DMS53 (cell line): Measurements from ENCODE around the gene KMT2D.
"Not testable (repeated sequence)": the region's sequence is repeated elsewhere in the genome, so short reads cannot be mapped to it uniquely, and the experiment has no call there.

Experiments used
- DNase-seq: peaks from one replicate; lab custom pipeline; 2025; lab: John Stamatoyannopoulos, UW

Gene KMT2D

DNA sequence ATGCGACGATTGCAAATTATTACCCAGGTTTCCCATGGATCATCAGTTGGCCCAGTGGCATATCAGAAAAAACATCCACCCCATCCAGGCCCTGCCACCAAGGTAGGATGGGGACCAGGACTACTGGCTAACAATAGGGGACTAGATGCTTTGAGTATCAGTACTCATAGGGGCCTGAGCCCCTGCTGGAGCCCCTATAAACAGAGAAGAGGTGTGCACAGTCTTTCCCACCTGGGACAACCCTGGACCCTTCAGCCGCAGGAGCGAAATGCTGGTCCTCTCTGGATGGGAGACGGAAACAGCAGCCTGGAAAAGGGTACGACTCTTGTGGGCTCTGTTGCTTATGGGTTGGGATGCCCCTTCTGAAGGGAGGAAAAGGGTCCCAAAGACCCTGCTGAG, 28.3 kb upstream of the KMT2D start:
- DNase-seq, result no peak

DNA sequence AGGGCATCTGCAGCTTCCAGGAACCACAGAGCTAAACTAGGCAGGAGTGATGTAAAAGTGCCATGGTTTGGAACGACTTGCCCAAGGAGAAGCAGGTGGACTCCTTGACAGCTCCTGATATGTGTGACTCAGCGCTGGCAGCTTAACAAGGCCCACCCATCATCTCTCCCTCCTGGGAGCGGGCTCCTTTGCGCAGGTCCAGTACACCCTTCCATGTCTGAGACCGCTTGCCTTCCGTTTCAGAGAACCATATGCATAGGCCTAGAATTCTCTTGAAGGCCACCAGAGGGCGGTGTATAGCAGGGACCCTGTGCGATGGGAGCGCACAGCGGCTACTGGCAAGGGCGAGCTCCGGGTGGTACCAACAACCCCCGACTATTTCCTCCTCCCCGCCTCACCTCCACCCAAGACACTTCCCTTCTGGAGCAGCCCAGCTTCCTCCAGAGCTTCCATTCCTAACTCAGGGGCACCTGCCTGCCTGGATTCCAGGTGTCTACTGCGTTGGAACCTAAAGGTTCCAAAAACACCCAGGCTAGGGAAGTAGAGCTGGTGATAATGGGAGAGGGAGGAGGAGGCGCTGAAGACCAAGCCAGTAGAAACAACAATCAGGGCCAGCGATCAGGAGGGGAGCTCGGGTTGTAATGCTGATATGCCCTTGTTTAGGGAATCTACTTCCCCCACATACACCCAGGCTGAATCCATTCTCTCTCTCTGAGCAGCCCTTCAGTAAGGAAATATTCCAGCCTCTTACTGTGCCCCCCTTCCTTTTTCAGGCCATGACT, 27.7 kb upstream of the KMT2D start:
- peak; percentile 91 for DNase-seq

DNA sequence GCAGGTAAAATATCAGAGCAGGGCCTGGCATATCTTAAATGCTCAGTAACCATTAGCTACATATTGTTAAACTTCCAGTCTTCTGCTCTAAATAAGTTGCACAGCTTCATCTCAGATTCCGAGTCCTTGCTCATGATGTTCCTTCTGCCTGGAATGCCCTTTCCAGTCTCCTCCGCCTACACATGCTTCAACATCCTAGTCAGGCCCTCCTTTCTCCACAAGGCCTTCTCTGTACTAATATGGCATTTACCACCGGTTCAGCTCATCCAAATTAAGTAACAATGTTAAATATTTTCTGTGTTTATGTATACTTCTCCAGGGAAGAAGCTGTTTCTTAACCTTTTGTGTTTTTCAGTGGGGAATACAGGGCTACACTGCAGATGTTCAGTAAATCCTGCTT, 25.5 kb upstream of the KMT2D start:
- no peak for DNase-seq

DNA sequence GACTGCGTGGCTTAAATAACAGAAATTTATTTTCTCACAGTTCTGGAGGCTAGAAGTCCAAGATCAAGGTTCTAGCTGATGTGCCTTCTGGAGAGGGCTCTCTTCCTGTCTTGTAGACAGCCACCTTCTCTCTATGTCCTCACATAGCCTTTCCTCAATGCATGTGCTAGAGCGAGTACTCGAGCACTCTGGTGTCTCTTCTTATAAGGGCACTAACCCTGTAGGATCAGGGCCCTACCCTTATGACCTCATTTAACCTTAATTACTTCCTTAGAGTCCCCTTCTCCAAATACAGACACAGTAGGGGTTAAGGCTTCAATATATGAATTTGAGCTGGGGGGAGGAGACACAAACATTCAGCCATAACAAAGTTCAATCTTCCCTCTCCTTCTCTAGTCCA, 23.8 kb upstream of the KMT2D start:
- no peak for DNase-seq

DNA sequence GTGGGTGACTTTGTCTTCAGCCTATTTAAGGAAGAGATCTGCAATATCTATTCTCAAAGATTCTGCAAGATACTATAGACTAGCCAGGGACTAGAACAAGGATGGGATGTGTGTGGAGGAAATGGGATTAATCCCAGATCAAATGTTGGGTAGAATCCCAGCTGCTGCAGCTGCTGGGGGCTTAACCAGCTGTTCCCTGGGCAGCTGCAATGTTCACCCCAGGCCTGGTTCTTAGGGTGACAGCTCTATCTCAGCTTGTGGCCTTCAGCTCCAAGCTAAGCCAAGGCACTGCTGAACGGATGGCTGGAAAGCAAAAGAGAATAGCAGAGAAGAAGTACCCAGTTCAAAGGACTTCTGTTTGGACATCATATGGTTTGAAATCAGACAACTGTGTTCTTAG, 19.2 kb upstream of the KMT2D start:
- DNase-seq, result no peak

DNA sequence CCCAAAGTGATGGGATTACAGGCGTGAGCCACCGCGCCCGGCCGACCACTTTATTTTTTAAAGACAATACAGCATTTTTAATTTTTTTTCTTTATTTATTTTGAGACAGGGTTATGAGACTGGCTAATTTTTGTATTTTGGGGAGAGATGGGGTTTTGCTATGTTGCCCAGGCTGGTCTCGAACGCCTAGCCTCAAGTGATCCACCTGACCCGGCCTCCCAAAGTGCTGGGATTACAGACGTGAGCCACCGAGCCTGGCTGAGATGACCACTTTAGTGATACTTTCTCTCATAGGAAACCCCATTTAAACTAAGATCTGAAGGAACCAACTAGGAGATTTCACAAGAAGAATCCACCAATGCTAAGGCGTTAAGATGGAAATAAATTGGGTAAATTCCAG, 10.4 kb upstream of the KMT2D start:
- no peak for DNase-seq

DNA sequence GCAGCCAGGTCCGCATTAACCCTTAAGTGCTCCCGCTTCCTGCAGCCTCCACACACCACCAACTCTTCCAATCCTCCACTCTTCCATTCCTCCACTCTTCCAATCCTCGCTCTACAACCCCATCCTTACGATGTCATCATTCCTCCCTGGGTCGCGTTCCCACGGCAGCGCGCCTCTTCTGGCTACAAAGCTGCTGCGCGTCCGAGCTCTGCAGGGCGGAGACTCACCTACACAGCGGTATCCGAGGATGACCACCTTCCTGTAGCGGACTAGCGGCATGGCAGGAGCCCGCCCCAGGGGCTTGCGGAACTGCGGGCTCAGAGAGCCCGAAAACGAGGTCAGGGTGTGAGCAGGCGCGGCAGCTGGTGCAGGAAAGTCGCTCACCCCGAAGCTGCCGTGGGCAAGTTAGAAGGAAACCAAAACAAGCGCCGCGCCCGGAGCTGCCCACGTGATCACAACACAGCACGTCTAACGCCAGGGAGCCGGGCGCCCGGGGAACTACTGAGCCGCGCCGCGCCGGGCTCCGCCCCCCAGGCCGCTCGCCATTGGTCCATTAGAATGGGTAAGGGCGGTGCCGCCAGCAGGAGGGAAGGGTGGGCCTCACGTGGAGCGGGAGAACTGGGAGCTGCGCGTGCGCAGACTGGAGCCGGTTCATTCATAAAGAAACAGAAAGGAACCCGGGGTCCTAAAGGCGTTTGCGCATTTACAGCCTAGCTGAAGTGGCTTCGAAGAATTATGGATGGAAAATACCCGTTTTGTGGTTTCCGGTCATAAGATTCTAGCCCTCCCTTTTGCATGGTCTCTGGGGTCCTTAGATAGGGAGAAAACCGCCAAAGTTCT, 9.1 kb upstream of the KMT2D start, which contains the start of gene RHEBL1:
TSS of gene RHEBL1 (minus strand) at position 473 of the 840 bp plus-strand sequence. CDS start at position 279, 194 bp downstream.
- DNase-seq, result peak; percentile 99

DNA sequence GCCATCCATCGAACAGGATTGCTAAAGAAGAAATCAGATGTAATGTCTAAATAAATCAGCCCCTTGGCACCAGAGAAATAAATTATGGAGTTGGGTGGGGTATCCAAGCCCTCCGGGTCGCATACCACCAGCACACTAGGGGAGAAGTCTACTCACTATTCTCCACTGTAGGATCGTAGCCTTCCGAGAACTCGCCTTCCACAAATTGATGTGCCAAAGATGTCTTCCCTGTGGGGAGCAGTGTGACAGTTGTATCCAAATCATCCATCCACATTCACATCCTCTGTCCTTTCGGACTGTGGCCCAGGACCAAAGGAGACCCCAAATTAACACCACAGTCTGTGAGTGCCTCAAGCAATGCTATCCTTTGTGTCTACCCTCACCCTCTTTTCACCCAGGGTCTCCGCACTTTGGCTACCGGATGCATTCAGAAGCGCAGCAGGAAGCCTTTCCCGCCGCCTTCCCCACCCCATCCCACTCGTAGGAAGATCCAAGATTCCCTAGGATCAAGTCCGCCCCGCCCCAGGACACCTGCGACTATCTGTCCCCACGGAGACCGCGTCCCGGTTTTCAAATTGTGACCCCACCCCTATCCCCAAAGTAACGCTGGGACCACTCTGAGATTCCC, 8.4 kb upstream of the KMT2D start:
- peak; percentile 48 for DNase-seq

DNA sequence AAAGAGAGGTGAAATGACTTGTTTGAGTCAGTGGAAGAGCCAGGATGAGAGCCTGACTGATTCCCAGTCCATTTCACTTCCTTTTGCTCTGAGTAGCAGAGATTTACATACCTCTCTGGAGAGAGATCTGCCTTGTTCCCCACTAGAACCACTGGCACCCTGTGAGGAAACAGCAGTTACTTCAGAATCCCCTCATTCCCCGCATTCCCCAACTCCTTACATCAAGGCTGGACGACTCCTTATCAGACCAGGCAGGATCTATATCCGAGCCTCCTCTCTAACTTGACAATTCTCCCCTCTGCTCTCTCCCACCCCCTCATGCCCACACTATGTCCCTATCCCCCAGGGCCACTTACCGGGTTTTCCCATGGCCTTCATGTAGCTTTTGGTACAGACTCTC, 5.5 kb upstream of the KMT2D start:
- no peak for DNase-seq

DNA sequence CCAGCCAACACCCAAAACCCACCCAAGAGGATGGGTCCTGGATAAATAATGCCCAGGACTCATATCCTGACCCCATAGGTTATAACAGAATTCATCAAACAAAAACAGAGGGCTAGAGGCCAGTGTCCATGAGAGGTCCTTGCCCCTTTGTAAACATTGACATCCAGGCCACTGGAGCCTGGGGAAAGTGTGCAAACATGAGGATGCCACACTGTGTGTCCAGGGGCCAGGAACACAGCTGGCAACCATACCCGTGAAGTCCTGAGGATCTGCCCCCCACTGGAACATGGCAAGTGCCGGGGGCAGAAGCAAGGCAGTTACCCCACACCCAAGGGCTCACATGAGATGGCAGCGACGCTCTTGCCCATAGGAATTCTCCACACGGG, 4.2 kb upstream of the KMT2D start:
- DNase-seq, result no peak

DNA sequence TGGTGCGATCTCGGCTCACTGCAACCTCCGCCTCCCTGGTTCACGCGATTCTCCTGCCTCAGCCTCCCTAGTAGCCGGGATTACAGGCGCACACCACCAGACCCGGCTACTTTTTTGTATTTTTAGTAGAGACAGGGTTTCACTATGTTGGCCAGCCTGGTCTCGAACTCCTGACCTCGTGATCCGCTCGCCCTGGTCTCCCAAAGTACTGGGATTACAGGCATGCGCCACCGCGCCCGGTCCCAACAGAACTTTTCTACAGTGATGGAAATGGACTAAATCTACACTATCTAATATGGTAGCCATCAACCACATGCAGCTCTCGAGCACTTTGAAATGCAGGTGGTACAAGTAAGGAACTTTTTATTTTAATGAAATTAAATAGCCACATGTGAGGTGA, 1.3 kb upstream of the KMT2D start:
- DNase-seq, result not testable (repeated sequence)

DNA sequence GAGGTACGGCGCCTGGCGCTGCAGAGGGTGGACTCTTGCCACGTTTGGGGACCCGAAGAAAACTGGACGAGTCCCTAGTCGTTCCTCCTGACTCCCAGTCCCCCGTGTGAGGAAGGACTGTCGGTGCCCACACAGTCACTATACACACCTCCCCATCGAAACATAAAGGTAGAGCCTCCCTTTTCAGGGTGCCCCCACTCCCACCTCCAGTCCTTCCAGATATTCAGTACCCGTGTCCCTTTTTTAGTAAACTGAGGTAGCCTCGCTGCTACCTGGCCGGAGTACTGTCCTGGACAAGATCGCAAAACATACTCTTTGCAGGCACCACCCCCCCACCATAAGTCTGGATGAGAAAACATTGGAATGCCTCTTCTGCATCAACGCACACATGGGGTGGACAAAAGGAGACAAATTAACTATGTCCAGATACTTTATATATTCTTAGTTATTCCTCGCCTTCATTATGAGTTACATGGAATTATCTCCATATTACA, 610 bp upstream of the KMT2D start:
- DNase-seq, result no peak

DNA sequence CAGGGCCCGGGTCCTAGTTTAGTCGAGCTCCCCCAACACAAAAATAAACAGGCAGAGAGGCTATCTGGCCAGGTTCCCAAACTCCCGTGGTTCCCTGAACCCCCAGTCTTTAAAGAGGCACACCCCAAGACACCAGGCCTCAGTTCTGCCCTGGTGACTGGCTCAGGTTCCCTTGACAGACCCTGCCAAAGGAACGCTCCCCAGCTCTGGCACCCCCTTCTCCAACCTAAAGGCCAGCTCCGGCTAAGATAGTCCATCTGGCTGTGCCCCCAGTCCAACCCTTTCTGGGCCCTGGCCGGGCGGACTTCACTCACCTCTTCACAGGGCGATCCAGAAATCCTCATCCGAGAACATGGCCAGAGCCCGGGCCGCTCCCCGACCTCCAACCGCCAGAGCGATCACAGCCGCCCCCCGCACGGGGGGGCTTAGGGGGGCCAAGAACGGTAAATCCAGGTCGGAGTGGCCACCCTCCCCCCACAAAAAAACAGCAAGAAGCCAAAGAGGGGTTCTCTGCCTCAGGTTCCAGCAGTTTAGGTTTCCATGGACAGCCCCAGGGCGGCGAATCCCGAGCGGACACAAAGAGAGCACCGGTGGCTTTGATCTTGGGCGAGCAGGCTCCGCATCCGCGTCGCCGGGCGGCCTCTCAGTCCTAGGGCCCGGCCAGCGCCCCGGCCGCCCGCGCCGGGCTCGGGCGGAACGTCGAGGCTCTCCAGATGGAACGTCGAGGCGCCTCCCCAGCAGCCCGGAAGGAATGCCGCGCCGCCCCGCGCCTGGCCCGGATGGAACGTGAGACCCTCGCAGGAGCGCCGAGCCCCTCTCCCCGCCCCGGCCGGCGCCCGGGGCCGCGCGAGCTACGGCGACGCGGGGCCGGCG, 1.1 kb downstream of the KMT2D start:
- DNase-seq, result peak; percentile 78

DNA sequence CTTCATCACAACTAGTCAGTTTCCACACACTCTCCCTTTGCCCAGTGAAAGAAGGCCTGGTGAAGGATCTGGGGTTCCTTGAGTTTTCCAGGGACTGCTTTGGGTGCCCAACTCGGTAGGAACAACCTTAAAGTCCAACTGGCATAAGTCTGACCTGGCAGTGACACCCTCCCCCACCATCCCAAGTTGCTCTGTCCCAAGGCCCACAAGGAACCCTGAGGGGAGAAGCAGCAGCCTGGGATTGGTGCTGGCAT, 1.6 kb downstream of the KMT2D start:
- DNase-seq, result peak; percentile 33

DNA sequence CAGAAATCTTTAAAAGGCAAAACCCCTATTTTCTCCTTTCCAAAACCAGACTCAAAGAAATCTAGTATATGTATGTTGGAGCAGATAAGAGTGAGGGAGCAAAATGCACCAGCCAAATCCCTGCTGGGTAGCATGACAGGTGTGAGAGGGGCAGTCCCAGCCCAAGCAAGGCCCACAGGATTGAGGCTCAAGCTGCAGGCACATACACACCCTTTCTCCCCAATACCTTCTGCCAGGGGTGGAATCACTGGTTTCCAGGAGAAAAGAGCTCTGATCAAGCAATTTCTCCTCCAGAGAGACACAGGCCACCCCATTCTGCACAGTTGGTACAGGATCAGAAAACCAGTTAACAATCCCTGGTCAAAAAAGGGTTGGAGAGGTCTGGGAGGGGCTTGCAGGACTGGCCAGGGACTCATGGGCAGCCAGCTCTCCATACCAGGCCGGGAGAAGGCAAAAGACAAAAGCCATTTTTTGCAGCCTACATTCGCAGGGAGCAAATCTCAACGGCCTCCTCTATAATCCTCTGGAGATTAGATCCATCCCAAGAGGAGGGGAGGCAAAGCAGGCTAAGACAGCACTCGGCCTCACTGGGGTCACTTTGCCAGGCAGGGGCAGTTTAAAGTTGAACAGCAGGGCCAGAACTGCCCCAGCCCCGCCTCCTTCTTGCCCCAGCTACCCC, 2.1 kb downstream of the KMT2D start:
- peak; percentile 33 for DNase-seq

DNA sequence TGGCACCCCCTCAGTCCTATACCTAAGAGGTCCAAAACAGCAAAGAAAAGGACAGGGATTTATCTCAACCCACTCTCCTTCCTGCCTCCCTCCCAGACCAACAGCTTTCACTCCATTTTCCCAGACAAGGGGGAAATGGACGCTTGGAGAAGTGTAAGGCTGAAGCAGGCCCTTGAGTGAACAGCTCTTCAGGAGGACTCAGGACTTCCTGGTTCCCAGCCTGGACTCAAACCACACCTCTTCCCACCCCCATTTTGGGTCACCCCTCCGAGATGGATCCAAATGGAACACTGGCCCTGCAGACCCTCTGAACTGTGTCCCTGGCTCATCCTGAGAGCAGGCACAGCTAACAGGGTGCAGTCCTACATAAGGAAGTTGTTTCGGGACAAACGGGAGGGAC, 2.7 kb downstream of the KMT2D start:
- peak; percentile 65 for DNase-seq

DNA sequence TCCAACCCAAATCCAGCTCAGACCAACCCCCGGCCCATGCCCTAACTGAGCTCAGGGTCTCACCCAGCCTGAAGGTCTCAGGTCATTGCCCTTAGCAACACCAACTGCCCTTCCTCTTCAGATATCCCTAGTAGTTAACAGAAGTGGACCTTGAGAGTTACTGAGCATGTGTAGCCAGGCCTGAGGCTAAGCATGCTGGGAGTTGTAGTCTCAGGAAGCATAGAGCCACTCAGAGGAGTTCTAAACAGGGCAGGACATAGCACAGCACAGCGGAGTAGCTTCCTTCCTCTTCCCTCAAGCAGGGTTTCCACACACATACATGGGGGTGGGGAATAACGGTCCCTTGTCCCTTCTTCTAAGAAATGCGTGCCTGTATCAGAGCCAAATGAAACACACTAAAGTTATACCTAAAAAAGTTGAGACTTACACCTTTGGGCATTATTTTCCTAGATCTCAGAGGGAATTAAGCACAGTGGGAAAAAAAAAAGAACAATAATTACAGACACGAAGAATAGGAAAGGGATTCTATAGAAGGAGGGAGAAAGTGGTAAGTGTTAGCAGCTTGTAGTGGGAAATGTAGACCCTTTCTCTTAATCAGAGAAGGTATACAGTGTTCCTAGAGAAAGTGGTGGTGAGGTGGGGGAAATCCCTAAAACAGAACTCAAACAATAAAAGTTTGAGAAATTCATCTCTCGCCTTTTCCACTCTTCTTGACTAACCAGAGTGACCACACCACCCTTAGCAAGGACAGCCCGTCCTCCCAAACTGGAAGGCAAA, 4.4 kb downstream of the KMT2D start:
- DNase-seq, result peak; percentile 68

DNA sequence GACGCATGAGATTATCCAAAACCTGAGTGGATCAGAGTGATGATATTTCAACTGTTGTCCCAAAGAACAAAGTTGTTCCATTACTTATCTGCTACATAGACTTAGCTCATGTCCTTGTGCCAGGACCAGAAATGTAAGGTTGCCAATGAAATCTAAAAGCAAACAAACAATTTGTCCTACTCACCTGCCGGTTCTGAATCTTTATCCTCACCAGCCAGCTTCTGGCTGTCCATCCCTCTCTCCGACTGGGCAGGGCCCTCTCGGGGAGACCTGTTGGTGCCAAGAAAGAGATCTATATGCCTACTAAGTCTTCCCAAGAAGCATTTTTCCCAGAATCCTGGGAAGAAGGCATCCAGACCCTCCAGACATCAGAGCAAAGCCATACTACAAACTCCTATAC, 5.5 kb downstream of the KMT2D start:
- DNase-seq, result no peak

DNA sequence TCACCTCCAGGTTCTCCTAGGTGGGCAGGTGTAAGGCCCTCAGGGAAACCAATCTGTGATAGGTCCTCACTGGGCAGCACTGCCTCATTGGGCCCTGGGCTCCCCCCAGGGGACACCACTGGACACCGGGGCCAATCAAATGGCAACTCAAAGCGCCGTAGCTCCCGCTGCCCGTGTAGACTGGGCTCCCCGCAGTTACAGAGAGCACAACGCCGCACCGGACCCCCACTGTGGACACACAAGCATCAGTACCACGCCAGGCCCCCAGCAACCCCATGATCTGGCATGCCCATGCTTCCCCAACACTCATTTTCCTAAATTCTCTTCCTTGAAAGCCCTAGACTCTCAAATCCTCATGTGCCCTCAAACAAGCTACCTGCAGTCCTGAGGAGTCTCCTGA, 6.1 kb downstream of the KMT2D start:
- no peak for DNase-seq

DNA sequence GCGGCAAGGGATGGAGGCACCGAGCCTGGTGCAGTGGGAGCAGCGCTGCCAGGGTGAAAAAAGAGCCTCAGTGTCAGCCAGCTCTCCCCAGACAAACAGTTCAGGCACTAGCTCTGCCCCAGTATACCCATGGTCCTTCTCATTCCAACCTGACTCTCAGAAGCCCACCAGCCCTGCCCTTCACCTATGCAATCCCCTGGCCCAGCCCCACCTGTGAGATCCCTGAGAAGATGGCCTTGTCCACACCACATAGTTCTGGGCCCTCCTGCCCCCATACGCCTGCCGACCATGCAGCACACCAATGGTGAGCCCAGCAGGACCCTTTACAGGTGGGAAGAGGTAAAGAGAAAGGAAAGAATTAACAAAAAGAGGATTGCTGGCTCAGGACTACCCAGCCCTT, 6.5 kb downstream of the KMT2D start:
- no peak for DNase-seq
